Bronchial epithelial cell (primary cell): Measurements from ENCODE around the gene CAPN10. TPM values are rescaled to one million over a fixed set of nuclear protein-coding genes. Genes with fewer than 3 reads are reported as not detected.

Experiments
- DNase-seq: peaks from one replicate; pipeline ENCODE4 v3.0.0-alpha.2; 2010; ENCODE audit warnings: low read depth
- FAIRE-seq: peaks from 2 replicates; lab custom pipeline; 2011; peaks lifted over from hg19 to GRCh38; lab: Jason Lieb, UNC
- H3K27me3 ChIP-seq: 2 replicates; pipeline ENCODE4 v1.5.1; 2011; ENCODE audit warnings: low read length; ENCODE audit not compliant: control insufficient read depth, insufficient read depth
- H3K36me3 ChIP-seq: 2 replicates; pipeline ENCODE4 v1.5.1; 2011; ENCODE audit warnings: low read length; ENCODE audit not compliant: control insufficient read depth, insufficient read depth
- H3K4me3 ChIP-seq: 2 replicates; pipeline ENCODE4 v1.5.1; 2011; ENCODE audit warnings: mild to moderate bottlenecking, low read depth, low read length, control low read depth
- CTCF ChIP-seq: IDR thresholded peaks from 2 replicates; pipeline ENCODE4 v1.5.1; 2011; ENCODE audit warnings: mild to moderate bottlenecking, moderate library complexity, low read length, control low read depth, inconsistent platforms; ENCODE audit not compliant: insufficient read depth, severe bottlenecking
- total RNA-seq: library from RNA; depleted of rRNA; stranded (reverse); fragments of >200 nt; gene quantifications from 2 replicates; pipeline ENCODE4 v1.2.1, GENCODE V29; 2014

Gene CAPN10
- total RNA-seq, 1 donor from 2014 or later = 13.4 TPM

DNA sequence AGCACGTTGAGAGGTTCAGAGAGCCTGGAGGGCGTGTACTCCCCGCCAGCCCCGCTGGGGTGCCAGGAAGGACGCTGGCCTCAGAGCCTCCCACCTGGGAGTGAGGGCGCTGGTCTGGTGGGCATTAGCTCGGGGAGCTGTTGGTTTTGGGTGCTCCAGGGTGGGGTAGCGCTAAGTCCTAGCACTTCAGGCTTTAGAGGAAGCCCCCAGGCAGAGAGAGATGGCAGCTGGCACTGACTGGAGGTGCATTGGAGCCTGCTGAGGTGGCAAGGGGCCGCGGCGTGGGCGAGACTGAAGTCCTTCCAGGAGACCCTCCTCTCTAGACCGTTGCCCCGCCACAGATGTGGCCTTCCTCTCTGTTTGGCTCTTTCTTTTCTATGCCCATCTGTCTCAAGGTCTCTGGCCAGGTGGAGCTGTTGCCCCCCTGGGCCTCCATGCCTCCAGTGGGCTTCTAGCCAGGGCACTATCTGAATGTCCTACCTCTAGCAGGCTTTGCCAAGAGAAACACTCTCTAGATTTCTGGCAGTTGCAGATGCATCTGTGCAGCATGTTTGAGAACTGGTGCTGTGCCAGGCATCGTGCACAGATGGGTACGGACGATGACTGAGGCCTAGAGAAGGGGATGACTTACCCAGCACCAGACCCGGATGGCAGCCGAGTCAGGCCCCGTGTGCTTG is 6.6 kb downstream of the CAPN10 start:
- FAIRE-seq (no peak), DNase-seq (no peak)
- H3K36me3 ChIP-seq = peaks cover 28% of the 10 kb centered on the region
- no peak for TF ChIP-seq CTCF
- no peaks in the 10 kb centered on the region for H3K27me3 ChIP-seq
- H3K4me3 ChIP-seq = no peak overlapping the region

GRCh38 chr2:240593703-240594451 is 7.3 kb downstream of the CAPN10 start:
- Histone ChIP-seq H3K4me3 (no peak overlapping the region), H3K27me3 (no peaks in the 10 kb centered on the region), H3K36me3 (peaks cover 31% of the 10 kb centered on the region)
- DNase-seq = no peak
- FAIRE-seq = no peak
- no peak for TF ChIP-seq CTCF

GRCh38 chr2:240594511-240595380 is 8.2 kb downstream of the CAPN10 start:
- no peak for DNase-seq
- Histone ChIP-seq H3K36me3 (peaks cover 28% of the 10 kb centered on the region), H3K27me3 (no peaks in the 10 kb centered on the region), H3K4me3 (no peak overlapping the region)
- FAIRE-seq = no peak
- TF ChIP-seq CTCF = no peak

GRCh38 chr2:240595381-240596079 is 9.0 kb downstream of the CAPN10 start:
- TF ChIP-seq CTCF = peak; percentile 31
- H3K4me3 ChIP-seq = no peak overlapping the region
- FAIRE-seq (no peak), DNase-seq (no peak)
- peaks cover 28% of the 10 kb centered on the region for H3K36me3 ChIP-seq
- no peaks in the 10 kb centered on the region for H3K27me3 ChIP-seq

GRCh38 chr2:240596080-240596460 is 9.5 kb downstream of the CAPN10 start:
- FAIRE-seq = no peak
- TF ChIP-seq CTCF = no peak
- no peak for DNase-seq

More at GRCh38 chr2:240596080-240596460, 9.5 kb downstream of the CAPN10 start:
- H3K36me3 ChIP-seq = peaks cover 27% of the 10 kb centered on the region
- no peaks in the 10 kb centered on the region for H3K27me3 ChIP-seq
- H3K4me3 ChIP-seq = no peak overlapping the region
